Keratinocyte (primary cell): ENCODE results near the gene FES.

Experiments used
- EZH2 ChIP-seq: IDR thresholded peaks from one replicate; pipeline ENCODE4 v1.6.1; 2012; ENCODE audit warnings: inconsistent platforms, mild to moderate bottlenecking, low read length, moderate library complexity
- TF ChIP-seq, protein P1 (sequence below), 3 experiments: IDR thresholded peaks in 1 of 3; conservative IDR thresholded peaks in 1 of 3; optimal IDR thresholded peaks in 1 of 3; 2 replicates in 2 of 3; 3 replicates in 1 of 3; pipeline versions ENCODE3 to v1.5.1; 2011; ENCODE audit warnings: low read length in 3 of 3, mild to moderate bottlenecking in 3 of 3, moderate library complexity in 2 of 3, control low read depth in 1 of 3, inconsistent platforms in 1 of 3; ENCODE audit not compliant: insufficient read depth in 2 of 3; ENCODE audit errors: extremely low read depth in 1 of 3

DNA sequence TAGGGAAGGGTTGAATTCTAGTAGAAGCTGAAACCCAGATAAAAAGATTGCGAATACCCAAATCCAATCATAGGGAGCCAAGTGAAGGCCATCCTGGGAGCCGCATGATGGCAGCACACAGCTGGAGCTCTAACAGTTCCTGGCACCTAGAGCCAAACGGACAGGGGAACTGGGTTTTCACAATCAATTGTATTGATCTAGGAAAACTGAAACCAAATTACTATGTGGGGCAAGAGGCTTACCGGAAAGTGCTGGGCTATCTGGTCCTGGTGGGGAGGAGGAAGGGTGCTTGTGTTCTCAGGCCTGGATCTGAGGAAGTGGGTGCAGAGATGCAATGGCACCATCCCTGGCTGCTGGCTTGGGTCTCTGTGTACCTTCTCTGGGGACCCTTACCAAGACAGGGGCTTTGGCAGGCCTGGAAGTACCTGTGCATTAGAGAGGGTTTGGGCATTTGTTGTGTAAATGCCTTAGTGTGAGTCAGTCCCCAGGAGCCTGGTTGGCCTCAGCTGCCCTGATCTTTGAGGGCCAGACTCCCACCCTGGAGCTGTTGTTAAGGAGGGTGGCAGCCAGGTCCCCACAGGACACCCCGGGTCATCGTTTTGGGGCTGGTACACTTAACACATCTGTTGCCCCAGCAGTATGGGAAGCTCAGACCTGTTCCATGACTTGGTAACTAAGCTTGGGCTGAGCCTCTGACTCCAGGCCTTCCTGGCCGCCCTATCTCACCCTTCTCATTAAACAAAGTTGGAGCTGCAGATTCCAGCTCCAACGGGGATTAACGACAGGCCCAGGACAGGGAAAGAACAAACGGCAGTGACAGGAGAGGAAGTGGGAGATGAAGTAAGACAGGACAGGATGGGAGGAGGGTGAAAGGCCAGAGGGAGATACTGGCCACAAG lies 24.8 kb upstream of the FES start:
- TF ChIP-seq, protein P1, sequence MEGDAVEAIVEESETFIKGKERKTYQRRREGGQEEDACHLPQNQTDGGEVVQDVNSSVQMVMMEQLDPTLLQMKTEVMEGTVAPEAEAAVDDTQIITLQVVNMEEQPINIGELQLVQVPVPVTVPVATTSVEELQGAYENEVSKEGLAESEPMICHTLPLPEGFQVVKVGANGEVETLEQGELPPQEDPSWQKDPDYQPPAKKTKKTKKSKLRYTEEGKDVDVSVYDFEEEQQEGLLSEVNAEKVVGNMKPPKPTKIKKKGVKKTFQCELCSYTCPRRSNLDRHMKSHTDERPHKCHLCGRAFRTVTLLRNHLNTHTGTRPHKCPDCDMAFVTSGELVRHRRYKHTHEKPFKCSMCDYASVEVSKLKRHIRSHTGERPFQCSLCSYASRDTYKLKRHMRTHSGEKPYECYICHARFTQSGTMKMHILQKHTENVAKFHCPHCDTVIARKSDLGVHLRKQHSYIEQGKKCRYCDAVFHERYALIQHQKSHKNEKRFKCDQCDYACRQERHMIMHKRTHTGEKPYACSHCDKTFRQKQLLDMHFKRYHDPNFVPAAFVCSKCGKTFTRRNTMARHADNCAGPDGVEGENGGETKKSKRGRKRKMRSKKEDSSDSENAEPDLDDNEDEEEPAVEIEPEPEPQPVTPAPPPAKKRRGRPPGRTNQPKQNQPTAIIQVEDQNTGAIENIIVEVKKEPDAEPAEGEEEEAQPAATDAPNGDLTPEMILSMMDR (optimal IDR thresholded peaks at IDR 0.05 in 1 of 3, IDR thresholded peaks at IDR 0.05 in 1 of 3, conservative IDR thresholded peaks at IDR 0.05 in 1 of 3; ENCODE audit: extremely low read depth in 1 of 3, insufficient read depth in 2 of 3, low read length in 3 of 3), result no peak
- TF ChIP-seq EZH2, result no peak
